ENCODE measurements around the gene FAXDC2.

DNA sequence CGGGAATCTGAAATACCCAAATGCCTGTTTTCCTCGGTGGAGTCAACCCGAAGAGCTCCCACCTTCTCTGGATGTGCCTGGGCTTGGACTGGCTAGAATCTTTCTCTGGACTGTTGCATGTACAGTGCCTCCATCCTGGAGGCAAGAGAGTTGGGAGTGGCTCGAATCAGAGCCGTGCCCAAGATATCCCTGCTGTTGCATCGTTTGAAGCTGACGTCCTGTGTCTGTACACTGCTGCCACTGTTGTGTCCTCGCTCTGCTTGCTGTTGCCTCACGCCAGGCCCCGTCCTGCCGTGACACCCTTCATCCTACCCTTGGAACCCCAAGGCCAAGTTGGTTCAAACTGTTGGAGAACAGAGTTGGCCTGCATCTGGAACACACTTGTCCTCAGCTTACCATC is 35.4 kb downstream of the FAXDC2 start:
- TF ChIP-seq, protein P1, sequence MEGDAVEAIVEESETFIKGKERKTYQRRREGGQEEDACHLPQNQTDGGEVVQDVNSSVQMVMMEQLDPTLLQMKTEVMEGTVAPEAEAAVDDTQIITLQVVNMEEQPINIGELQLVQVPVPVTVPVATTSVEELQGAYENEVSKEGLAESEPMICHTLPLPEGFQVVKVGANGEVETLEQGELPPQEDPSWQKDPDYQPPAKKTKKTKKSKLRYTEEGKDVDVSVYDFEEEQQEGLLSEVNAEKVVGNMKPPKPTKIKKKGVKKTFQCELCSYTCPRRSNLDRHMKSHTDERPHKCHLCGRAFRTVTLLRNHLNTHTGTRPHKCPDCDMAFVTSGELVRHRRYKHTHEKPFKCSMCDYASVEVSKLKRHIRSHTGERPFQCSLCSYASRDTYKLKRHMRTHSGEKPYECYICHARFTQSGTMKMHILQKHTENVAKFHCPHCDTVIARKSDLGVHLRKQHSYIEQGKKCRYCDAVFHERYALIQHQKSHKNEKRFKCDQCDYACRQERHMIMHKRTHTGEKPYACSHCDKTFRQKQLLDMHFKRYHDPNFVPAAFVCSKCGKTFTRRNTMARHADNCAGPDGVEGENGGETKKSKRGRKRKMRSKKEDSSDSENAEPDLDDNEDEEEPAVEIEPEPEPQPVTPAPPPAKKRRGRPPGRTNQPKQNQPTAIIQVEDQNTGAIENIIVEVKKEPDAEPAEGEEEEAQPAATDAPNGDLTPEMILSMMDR (IDR thresholded peaks at IDR 0.05; ENCODE audit: insufficient read depth, low read depth, low read length), result no peak
- no peak for TF ChIP-seq EZH2 (IDR thresholded peaks at IDR 0.05; ENCODE audit: insufficient read depth, low read length)
